Prostate gland (tissue), 2 donors: ENCODE data around the gene SLIT3.

Experiments
- POLR2A ChIP-seq: fragments of 450-650 bp; IDR thresholded peaks from one replicate; pipeline ENCODE4 v1.6.1; 2016; ENCODE audit warnings: antibody characterized with exemption, mild to moderate bottlenecking
- POLR2AphosphoS5 ChIP-seq: sonication (generic); formaldehyde crosslinking; IDR thresholded peaks from one replicate; pipeline ENCODE4 v1.6.1; 2017; ENCODE audit warnings: antibody characterized with exemption
- TF ChIP-seq, protein P1 (sequence below), 4 experiments: fragments of 200-600 bp in 2 of 4; fragments of 450-650 bp in 2 of 4; sonication (generic) in 2 of 4; IDR thresholded peaks; 1 replicate in 3 of 4; 2 replicates in 1 of 4; pipeline ENCODE4 v1.5.1; 2016 to 2019; ENCODE audit warnings: antibody characterized with exemption in 4 of 4, mild to moderate bottlenecking in 2 of 4, moderate library complexity in 2 of 4

DNA sequence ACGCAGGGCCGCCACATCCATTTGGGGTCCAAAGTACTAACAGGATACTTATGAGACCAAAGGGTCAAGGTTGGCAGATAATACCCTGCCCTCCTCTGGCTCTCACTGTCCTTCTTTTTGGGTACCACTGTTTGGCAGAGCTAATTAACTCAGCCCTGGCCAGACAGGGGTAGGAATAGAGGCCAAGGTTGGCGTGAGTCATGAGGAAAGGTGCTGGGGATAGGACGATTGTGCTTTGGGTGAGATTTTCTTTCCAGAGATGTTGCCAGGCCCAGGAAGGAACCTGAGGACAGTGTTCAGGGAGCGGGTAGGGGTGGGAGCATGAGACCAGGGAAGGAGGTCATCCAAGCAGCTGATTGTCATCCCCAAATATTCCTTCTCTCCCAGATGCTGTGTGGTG is 529.9 kb downstream of the SLIT3 start:
- TF ChIP-seq, protein P1, sequence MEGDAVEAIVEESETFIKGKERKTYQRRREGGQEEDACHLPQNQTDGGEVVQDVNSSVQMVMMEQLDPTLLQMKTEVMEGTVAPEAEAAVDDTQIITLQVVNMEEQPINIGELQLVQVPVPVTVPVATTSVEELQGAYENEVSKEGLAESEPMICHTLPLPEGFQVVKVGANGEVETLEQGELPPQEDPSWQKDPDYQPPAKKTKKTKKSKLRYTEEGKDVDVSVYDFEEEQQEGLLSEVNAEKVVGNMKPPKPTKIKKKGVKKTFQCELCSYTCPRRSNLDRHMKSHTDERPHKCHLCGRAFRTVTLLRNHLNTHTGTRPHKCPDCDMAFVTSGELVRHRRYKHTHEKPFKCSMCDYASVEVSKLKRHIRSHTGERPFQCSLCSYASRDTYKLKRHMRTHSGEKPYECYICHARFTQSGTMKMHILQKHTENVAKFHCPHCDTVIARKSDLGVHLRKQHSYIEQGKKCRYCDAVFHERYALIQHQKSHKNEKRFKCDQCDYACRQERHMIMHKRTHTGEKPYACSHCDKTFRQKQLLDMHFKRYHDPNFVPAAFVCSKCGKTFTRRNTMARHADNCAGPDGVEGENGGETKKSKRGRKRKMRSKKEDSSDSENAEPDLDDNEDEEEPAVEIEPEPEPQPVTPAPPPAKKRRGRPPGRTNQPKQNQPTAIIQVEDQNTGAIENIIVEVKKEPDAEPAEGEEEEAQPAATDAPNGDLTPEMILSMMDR (IDR thresholded peaks at IDR 0.05): no peak
- no peak for TF ChIP-seq POLR2A
- no peak for TF ChIP-seq POLR2AphosphoS5
